Activated gamma-delta T cell treated with anti-CD3 and anti-CD28 coated beads, Interleukin-2, amount 50 U/mL, for 16 hours (primary cell): ENCODE results near the gene KIAA1958.

Experiments used
- DNase-seq: peaks from one replicate; pipeline ENCODE4 v3.0.0-alpha.2; 2020; ENCODE audit warnings: low read depth

KIAA1958 gene

GRCh38 chr9:112604790-112605189, 118.2 kb downstream of the KIAA1958 start:
- DNase-seq = no peak

GRCh38 chr9:112605518-112605917, 118.9 kb downstream of the KIAA1958 start:
- DNase-seq = no peak

- no peak for DNase-seq
These were observed 119.5 kb downstream of the KIAA1958 start for GRCh38 chr9:112605963-112606699.

- no peak for DNase-seq
These were observed 122.2 kb downstream of the KIAA1958 start for GRCh38 chr9:112608851-112609250.

GRCh38 chr9:112615584-112616266, 129.1 kb downstream of the KIAA1958 start:
- DNase-seq = no peak

- no peak for DNase-seq
These were observed 130.7 kb downstream of the KIAA1958 start for GRCh38 chr9:112617371-112617770.

GRCh38 chr9:112618385-112619009, 131.9 kb downstream of the KIAA1958 start:
- no peak for DNase-seq

GRCh38 chr9:112620388-112620787, 133.8 kb downstream of the KIAA1958 start:
- DNase-seq = no peak

GRCh38 chr9:112621018-112621655, 134.5 kb downstream of the KIAA1958 start:
- no peak for DNase-seq

- DNase-seq = no peak
These were observed 136.6 kb downstream of the KIAA1958 start for GRCh38 chr9:112623198-112623597.

GRCh38 chr9:112624711-112625707, 138.4 kb downstream of the KIAA1958 start:
- no peak for DNase-seq

GRCh38 chr9:112629671-112630485, 143.3 kb downstream of the KIAA1958 start:
- no peak for DNase-seq

GRCh38 chr9:112631313-112632070, 144.9 kb downstream of the KIAA1958 start:
- no peak for DNase-seq

GRCh38 chr9:112640311-112640710, 153.7 kb downstream of the KIAA1958 start:
- DNase-seq = no peak

- no peak for DNase-seq
These were observed 155.5 kb downstream of the KIAA1958 start for GRCh38 chr9:112642126-112642525.

- no peak for DNase-seq
These were observed 161.0 kb downstream of the KIAA1958 start for GRCh38 chr9:112647596-112647995.

GRCh38 chr9:112648624-112649023, 162.0 kb downstream of the KIAA1958 start:
- DNase-seq = no peak

- no peak for DNase-seq
These were observed 167.7 kb downstream of the KIAA1958 start for GRCh38 chr9:112654282-112654681.

- DNase-seq = no peak
These were observed 169.0 kb downstream of the KIAA1958 start for GRCh38 chr9:112655668-112656067.

GRCh38 chr9:112659906-112660305, 173.3 kb downstream of the KIAA1958 start:
- no peak for DNase-seq
